ENCODE data around the gene PRKAG1.

The PRKAG1 gene

GRCh38 chr12:49039421-49040363 is 21.1 kb upstream of the PRKAG1 start:
- Histone ChIP-seq H3K4me3 (ENCODE audit: low read depth, low read length) (no peak overlapping the region), H3K36me3 (ENCODE audit: insufficient read depth, low read length) (peaks cover 41% of the 10 kb centered on the region), H3K27me3 (ENCODE audit: insufficient read depth, low read length) (no peaks in the 10 kb centered on the region), H3K27ac (ENCODE audit: low read depth, low read length) (no peak overlapping the region), H2AFZ (ENCODE audit: low read length, unreplicated experiment) (no peak overlapping the region), H3K4me1 (ENCODE audit: control insufficient read depth, insufficient read depth, low read length, unreplicated experiment) (no peaks in the 10 kb centered on the region), H3K79me2 (ENCODE audit: control insufficient read depth, insufficient read depth, low read length, unreplicated experiment) (no peaks in the 10 kb centered on the region)

- Histone ChIP-seq H2AFZ (ENCODE audit: low read length, unreplicated experiment) (no peak overlapping the region), H3K27me3 (ENCODE audit: insufficient read depth, low read length) (no peaks in the 10 kb centered on the region), H3K4me3 (ENCODE audit: low read depth, low read length) (no peak overlapping the region), H3K27ac (ENCODE audit: low read depth, low read length) (no peak overlapping the region), H3K36me3 (ENCODE audit: insufficient read depth, low read length) (peaks cover 39% of the 10 kb centered on the region; the same call in 1 of the 2 replicates), H3K4me1 (ENCODE audit: control insufficient read depth, insufficient read depth, low read length, unreplicated experiment) (no peaks in the 10 kb centered on the region), H3K79me2 (ENCODE audit: control insufficient read depth, insufficient read depth, low read length, unreplicated experiment) (no peaks in the 10 kb centered on the region)
Measured at GRCh38 chr12:49038291-49038955, 19.8 kb upstream of the PRKAG1 start.

- H3K27me3 ChIP-seq (ENCODE audit: insufficient read depth, low read length): no peaks in the 10 kb centered on the region
- no peak overlapping the region for H2AFZ ChIP-seq (ENCODE audit: low read length, unreplicated experiment)
- H3K79me2 ChIP-seq (ENCODE audit: control insufficient read depth, insufficient read depth, low read length, unreplicated experiment): no peaks in the 10 kb centered on the region
Measured at GRCh38 chr12:49037947-49038237, 19.3 kb upstream of the PRKAG1 start.

GRCh38 chr12:49037111-49037946 is 18.8 kb upstream of the PRKAG1 start:
- Histone ChIP-seq H3K79me2 (ENCODE audit: control insufficient read depth, insufficient read depth, low read length, unreplicated experiment) (no peaks in the 10 kb centered on the region), H3K27ac (ENCODE audit: low read depth, low read length) (no peak overlapping the region), H3K27me3 (ENCODE audit: insufficient read depth, low read length) (no peaks in the 10 kb centered on the region), H3K4me1 (ENCODE audit: control insufficient read depth, insufficient read depth, low read length, unreplicated experiment) (no peaks in the 10 kb centered on the region), H3K4me3 (ENCODE audit: low read depth, low read length) (no peak overlapping the region), H3K36me3 (ENCODE audit: insufficient read depth, low read length) (peaks cover 28% of the 10 kb centered on the region; the same call in 1 of the 2 replicates), H2AFZ (ENCODE audit: low read length, unreplicated experiment) (no peak overlapping the region)

More at GRCh38 chr12:49037947-49038237, 19.3 kb upstream of the PRKAG1 start:
- peaks cover 34% of the 10 kb centered on the region; the same call in 1 of the 2 replicates for H3K36me3 ChIP-seq (ENCODE audit: insufficient read depth, low read length)
- H3K4me1 ChIP-seq (ENCODE audit: control insufficient read depth, insufficient read depth, low read length, unreplicated experiment): no peaks in the 10 kb centered on the region
- no peak overlapping the region for H3K27ac ChIP-seq (ENCODE audit: low read depth, low read length)
- H3K4me3 ChIP-seq (ENCODE audit: low read depth, low read length): no peak overlapping the region

GRCh38 chr12:49036029-49036428 is 17.5 kb upstream of the PRKAG1 start:
- Histone ChIP-seq H3K27ac (ENCODE audit: low read depth, low read length) (no peak overlapping the region), H3K27me3 (ENCODE audit: insufficient read depth, low read length) (no peaks in the 10 kb centered on the region), H2AFZ (ENCODE audit: low read length, unreplicated experiment) (no peak overlapping the region), H3K4me3 (ENCODE audit: low read depth, low read length) (no peak overlapping the region), H3K79me2 (ENCODE audit: control insufficient read depth, insufficient read depth, low read length, unreplicated experiment) (no peaks in the 10 kb centered on the region), H3K4me1 (ENCODE audit: control insufficient read depth, insufficient read depth, low read length, unreplicated experiment) (no peaks in the 10 kb centered on the region), H3K36me3 (ENCODE audit: insufficient read depth, low read length) (peaks cover 21% of the 10 kb centered on the region; the same call in 1 of the 2 replicates)

GRCh38 chr12:49034286-49034622 is 15.7 kb upstream of the PRKAG1 start:
- H3K79me2 ChIP-seq (ENCODE audit: control insufficient read depth, insufficient read depth, low read length, unreplicated experiment): no peaks in the 10 kb centered on the region
- H3K27me3 ChIP-seq (ENCODE audit: insufficient read depth, low read length): no peaks in the 10 kb centered on the region
- no peak overlapping the region for H3K27ac ChIP-seq (ENCODE audit: low read depth, low read length)
- peaks cover 21% of the 10 kb centered on the region for H3K36me3 ChIP-seq (ENCODE audit: insufficient read depth, low read length)
- H2AFZ ChIP-seq (ENCODE audit: low read length, unreplicated experiment): no peak overlapping the region
- no peak overlapping the region for H3K4me3 ChIP-seq (ENCODE audit: low read depth, low read length)
- no peaks in the 10 kb centered on the region for H3K4me1 ChIP-seq (ENCODE audit: control insufficient read depth, insufficient read depth, low read length, unreplicated experiment)

GRCh38 chr12:49033611-49034285 is 15.2 kb upstream of the PRKAG1 start:
- no peaks in the 10 kb centered on the region for H3K4me1 ChIP-seq (ENCODE audit: control insufficient read depth, insufficient read depth, low read length, unreplicated experiment)
- H3K36me3 ChIP-seq (ENCODE audit: insufficient read depth, low read length): peaks cover 17% of the 10 kb centered on the region

GRCh38 chr12:49032679-49033447 is 14.3 kb upstream of the PRKAG1 start:
- H3K27ac ChIP-seq (ENCODE audit: low read depth, low read length): no peak overlapping the region
- no peaks in the 10 kb centered on the region for H3K4me1 ChIP-seq (ENCODE audit: control insufficient read depth, insufficient read depth, low read length, unreplicated experiment)
- H3K36me3 ChIP-seq (ENCODE audit: insufficient read depth, low read length): peaks cover 16% of the 10 kb centered on the region
- no peaks in the 10 kb centered on the region for H3K27me3 ChIP-seq (ENCODE audit: insufficient read depth, low read length)
- no peak overlapping the region for H3K4me3 ChIP-seq (ENCODE audit: low read depth, low read length)
- H2AFZ ChIP-seq (ENCODE audit: low read length, unreplicated experiment): no peak overlapping the region
- no peaks in the 10 kb centered on the region for H3K79me2 ChIP-seq (ENCODE audit: control insufficient read depth, insufficient read depth, low read length, unreplicated experiment)

More at GRCh38 chr12:49033611-49034285, 15.2 kb upstream of the PRKAG1 start:
- no peaks in the 10 kb centered on the region for H3K27me3 ChIP-seq (ENCODE audit: insufficient read depth, low read length)
- H3K79me2 ChIP-seq (ENCODE audit: control insufficient read depth, insufficient read depth, low read length, unreplicated experiment): no peaks in the 10 kb centered on the region
- H2AFZ ChIP-seq (ENCODE audit: low read length, unreplicated experiment): no peak overlapping the region
- H3K4me3 ChIP-seq (ENCODE audit: low read depth, low read length): no peak overlapping the region
- no peak overlapping the region for H3K27ac ChIP-seq (ENCODE audit: low read depth, low read length)

GRCh38 chr12:49032276-49032675 is 13.7 kb upstream of the PRKAG1 start:
- H3K27ac ChIP-seq (ENCODE audit: low read depth, low read length): no peak overlapping the region
- H2AFZ ChIP-seq (ENCODE audit: low read length, unreplicated experiment): no peak overlapping the region
- no peaks in the 10 kb centered on the region for H3K4me1 ChIP-seq (ENCODE audit: control insufficient read depth, insufficient read depth, low read length, unreplicated experiment)
- no peaks in the 10 kb centered on the region for H3K79me2 ChIP-seq (ENCODE audit: control insufficient read depth, insufficient read depth, low read length, unreplicated experiment)
- H3K27me3 ChIP-seq (ENCODE audit: insufficient read depth, low read length): no peaks in the 10 kb centered on the region
- peaks cover 19% of the 10 kb centered on the region for H3K36me3 ChIP-seq (ENCODE audit: insufficient read depth, low read length)
- no peak overlapping the region for H3K4me3 ChIP-seq (ENCODE audit: low read depth, low read length)

Measured in ACC112 (cell line).